ENCODE measurements around the gene OR7A10.

GRCh38 chr19:14886032-14886431 is 37.3 kb upstream of the OR7A10 start, which contains the start of gene OR7A17:
- TF ChIP-seq, protein P1, sequence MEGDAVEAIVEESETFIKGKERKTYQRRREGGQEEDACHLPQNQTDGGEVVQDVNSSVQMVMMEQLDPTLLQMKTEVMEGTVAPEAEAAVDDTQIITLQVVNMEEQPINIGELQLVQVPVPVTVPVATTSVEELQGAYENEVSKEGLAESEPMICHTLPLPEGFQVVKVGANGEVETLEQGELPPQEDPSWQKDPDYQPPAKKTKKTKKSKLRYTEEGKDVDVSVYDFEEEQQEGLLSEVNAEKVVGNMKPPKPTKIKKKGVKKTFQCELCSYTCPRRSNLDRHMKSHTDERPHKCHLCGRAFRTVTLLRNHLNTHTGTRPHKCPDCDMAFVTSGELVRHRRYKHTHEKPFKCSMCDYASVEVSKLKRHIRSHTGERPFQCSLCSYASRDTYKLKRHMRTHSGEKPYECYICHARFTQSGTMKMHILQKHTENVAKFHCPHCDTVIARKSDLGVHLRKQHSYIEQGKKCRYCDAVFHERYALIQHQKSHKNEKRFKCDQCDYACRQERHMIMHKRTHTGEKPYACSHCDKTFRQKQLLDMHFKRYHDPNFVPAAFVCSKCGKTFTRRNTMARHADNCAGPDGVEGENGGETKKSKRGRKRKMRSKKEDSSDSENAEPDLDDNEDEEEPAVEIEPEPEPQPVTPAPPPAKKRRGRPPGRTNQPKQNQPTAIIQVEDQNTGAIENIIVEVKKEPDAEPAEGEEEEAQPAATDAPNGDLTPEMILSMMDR (IDR thresholded peaks at IDR 0.05), result no peak
- TF ChIP-seq POLR2A (IDR thresholded peaks at IDR 0.05; ENCODE audit: low read depth) (no peak), EP300 (IDR thresholded peaks at IDR 0.05) (no peak), POLR2AphosphoS5 (IDR thresholded peaks at IDR 0.05) (no peak)

Measured in esophagus muscularis mucosa (tissue), 4 donors.